ENCODE data around the gene GAS2L1. TPM values are rescaled to one million over a fixed set of nuclear protein-coding genes. Genes with fewer than 3 reads are reported as not detected.

Gene GAS2L1
- total and polyA plus RNA-seq, 4 donors, result 11.4 to 22.3 (median 21.2) TPM

DNA sequence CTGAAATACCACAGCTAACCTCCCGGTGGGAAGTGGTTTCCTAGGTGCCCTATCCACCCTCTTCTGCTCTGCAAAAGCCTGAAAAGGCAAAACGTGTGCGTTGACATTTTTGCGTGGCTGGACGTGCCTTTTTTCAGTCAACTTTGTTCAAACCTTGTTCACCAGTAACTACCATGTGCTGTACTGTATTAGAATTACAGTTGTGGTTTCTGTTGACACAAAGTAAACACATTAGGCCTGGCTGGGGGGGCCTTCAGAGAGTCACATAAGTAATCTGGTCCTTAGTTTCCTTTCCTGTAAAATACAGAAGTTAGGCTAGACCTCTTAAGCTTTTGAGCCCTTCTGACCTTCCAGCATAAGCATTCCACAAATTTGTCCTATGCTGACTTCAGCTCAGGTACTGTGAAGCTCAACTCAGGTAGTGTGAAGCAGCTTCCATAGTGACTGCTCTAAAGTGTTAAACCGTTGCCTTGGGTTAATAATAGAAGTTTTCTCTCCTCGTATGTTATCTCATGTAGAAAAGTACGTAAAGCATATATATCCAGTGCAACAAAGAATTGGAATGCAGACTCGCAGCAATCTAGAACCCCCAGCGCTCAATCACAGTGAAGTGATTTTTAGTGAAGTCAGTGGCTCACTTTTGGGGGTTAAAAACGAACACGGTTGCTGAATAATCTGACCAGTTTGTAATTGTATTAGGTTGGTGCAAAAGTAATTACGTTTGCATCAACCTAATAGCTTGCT, 36.5 kb upstream of the GAS2L1 start:
- intact Hi-C loops (cut with DNase I), result loop anchor here (2.0 to 5.0 kb wide), 3 partner anchors 37 to 73 kb away; partner anchors contain the start of gene GAS2L1 (in 2 of the 2)
- WGBS, 2 donors, result 2 to 4% methylated on average over 13 of the region's 13 CpGs
- no peaks in the 10 kb centered on the region for H3K27me3 ChIP-seq (ENCODE audit: control insufficient read depth in 1 of 2, insufficient read depth in 2 of 2, low read length in 1 of 2)
- DNase-seq (no peak), ATAC-seq (ENCODE audit: low FRiP score) (no peak)
- H3K27ac ChIP-seq (ENCODE audit: low read depth in 1 of 2, low read length in 2 of 2), result no peak overlapping the region
- peak overlapping the region; percentile 56 to 86 for H3K4me3 ChIP-seq (ENCODE audit: low read length in 2 of 2)
- no peaks in the 10 kb centered on the region for H3K9me3 ChIP-seq (ENCODE audit: control insufficient read depth, low read length)
- H3K4me1 ChIP-seq (ENCODE audit: control insufficient read depth in 1 of 2, insufficient read depth in 2 of 2, low read length in 2 of 2), result peaks cover 1 to 5% of the 10 kb centered on the region in 2 donors
- H3K36me3 ChIP-seq (ENCODE audit: control insufficient read depth in 1 of 2, insufficient read depth in 2 of 2, low read length in 1 of 2), result peaks cover 0 to 2% of the 10 kb centered on the region in 2 donors

DNA sequence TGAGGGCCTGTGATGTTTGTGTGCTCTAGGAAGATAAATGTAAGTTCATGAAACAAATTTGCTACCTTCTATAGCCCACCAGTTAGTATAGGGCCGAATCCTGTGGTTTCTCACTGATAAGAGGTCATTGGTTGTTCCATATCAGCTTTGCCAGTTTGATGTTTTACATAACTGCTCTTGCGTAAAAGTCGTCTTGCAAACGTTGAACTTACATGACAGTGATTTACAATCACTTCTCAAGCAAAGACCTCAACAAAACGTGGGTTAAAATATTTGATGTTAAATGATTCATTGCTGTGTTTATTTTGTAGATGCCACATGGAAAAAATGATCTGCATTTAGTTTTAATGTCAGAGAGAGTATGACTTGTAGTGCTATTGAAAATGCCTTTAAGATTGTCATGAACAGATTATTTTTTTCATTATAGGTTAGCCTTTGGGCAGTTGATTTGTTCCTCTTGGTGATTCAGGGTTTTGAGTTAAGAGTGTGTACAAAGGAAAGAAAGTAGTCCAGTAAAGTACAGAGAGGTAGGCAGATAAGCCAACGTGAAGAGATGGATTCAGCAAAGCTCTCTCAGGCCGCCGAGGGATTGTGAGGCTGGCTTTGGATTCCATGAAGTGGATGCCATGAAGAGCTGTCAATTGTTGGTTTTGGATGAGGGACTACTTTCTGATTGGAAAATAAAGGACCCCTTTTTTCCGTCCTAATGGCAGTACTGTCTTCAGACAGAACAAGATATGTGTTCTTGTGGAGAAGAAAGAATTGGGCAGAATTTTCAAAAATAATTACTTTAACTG, 35.8 kb upstream of the GAS2L1 start:
- DNase-seq, result no peak
- no peak overlapping the region for H3K27ac ChIP-seq (ENCODE audit: low read depth in 1 of 2, low read length in 2 of 2)
- intact Hi-C loops (cut with DNase I), result loop anchor here in 1 of 2 donors (2.0 kb wide), 1 partner anchor 72 kb away; no protein-coding TSS in a partner anchor
- no peak for ATAC-seq (ENCODE audit: low FRiP score)
- H3K4me3 ChIP-seq (ENCODE audit: low read length in 2 of 2), result peak overlapping the region; percentile 56 to 86
- peaks cover 1 to 5% of the 10 kb centered on the region in 2 donors for H3K4me1 ChIP-seq (ENCODE audit: control insufficient read depth in 1 of 2, insufficient read depth in 2 of 2, low read length in 2 of 2)
- no peaks in the 10 kb centered on the region for H3K9me3 ChIP-seq (ENCODE audit: control insufficient read depth, low read length)
- H3K36me3 ChIP-seq (ENCODE audit: control insufficient read depth in 1 of 2, insufficient read depth in 2 of 2, low read length in 1 of 2), result peaks cover 0 to 2% of the 10 kb centered on the region in 2 donors
- no peaks in the 10 kb centered on the region for H3K27me3 ChIP-seq (ENCODE audit: control insufficient read depth in 1 of 2, insufficient read depth in 2 of 2, low read length in 1 of 2)
- WGBS, 2 donors, result 1 to 3% methylated on average over 9 of the region's 9 CpGs

DNA sequence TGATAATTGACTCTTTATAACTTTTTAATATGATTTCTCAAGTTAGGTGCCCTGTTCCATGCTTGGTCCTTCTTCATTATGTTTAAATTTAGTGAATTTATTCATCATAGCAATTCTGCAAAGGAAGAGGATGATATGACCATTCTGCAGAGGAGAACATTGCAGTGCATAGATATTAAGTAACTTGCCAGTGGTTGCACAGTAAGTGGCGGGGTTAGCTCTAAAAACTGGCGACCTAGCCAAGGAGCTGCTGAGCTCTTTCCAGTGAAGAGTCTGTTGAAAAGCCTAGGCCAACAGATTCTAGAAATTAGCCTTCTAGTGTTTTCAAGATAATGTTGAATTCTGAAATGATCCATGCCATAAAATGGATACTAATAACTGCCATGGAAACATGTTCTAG, 33.8 kb upstream of the GAS2L1 start:
- Histone ChIP-seq H3K27ac (ENCODE audit: low read depth in 1 of 2, low read length in 2 of 2) (no peak overlapping the region), H3K36me3 (ENCODE audit: control insufficient read depth in 1 of 2, insufficient read depth in 2 of 2, low read length in 1 of 2) (peaks cover 0 to 4% of the 10 kb centered on the region in 2 donors), H3K9me3 (ENCODE audit: control insufficient read depth, low read length) (no peaks in the 10 kb centered on the region), H3K4me3 (ENCODE audit: low read length in 2 of 2) (no peak overlapping the region), H3K4me1 (ENCODE audit: control insufficient read depth in 1 of 2, insufficient read depth in 2 of 2, low read length in 2 of 2) (peaks cover 1 to 5% of the 10 kb centered on the region in 2 donors), H3K27me3 (ENCODE audit: control insufficient read depth in 1 of 2, insufficient read depth in 2 of 2, low read length in 1 of 2) (no peaks in the 10 kb centered on the region)
- intact Hi-C loops (cut with DNase I), result no loop called here
- 37 to 60% methylated on average over 2 of the region's 2 CpGs for WGBS, 2 donors
- ATAC-seq (ENCODE audit: low FRiP score) (no peak), DNase-seq (no peak)

DNA sequence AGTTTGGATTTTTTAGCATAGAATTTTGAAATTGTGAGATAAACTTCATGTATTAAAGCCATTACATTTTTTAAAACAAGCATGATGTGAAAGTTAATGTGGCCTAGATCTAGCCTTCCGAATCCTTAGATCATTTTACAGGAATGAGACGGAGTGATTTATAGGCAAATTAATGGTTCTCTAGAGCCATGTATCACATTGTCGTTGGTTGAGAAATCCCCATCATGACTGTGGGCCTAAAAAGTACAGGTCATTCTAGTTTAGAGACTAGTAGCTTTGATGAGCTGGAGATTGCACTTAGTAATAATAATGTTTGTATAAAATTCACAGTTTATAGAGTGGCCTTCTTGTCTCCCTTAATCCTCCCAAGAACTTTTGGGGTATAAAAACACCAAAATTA, 31.3 kb upstream of the GAS2L1 start:
- DNase-seq, result no peak
- intact Hi-C loops (cut with DNase I), result no loop called here
- WGBS, 2 donors, result 51 to 59% methylated on average over 3 of the region's 3 CpGs
- no peak overlapping the region for H3K27ac ChIP-seq (ENCODE audit: low read depth in 1 of 2, low read length in 2 of 2)
- no peak overlapping the region for H3K4me3 ChIP-seq (ENCODE audit: low read length in 2 of 2)
- no peaks in the 10 kb centered on the region for H3K9me3 ChIP-seq (ENCODE audit: control insufficient read depth, low read length)
- peaks cover 3 to 8% of the 10 kb centered on the region in 2 donors for H3K36me3 ChIP-seq (ENCODE audit: control insufficient read depth in 1 of 2, insufficient read depth in 2 of 2, low read length in 1 of 2)
- ATAC-seq (ENCODE audit: low FRiP score), result no peak
- H3K4me1 ChIP-seq (ENCODE audit: control insufficient read depth in 1 of 2, insufficient read depth in 2 of 2, low read length in 2 of 2), result peaks cover 1 to 5% of the 10 kb centered on the region in 2 donors
- H3K27me3 ChIP-seq (ENCODE audit: control insufficient read depth in 1 of 2, insufficient read depth in 2 of 2, low read length in 1 of 2), result no peaks in the 10 kb centered on the region

DNA sequence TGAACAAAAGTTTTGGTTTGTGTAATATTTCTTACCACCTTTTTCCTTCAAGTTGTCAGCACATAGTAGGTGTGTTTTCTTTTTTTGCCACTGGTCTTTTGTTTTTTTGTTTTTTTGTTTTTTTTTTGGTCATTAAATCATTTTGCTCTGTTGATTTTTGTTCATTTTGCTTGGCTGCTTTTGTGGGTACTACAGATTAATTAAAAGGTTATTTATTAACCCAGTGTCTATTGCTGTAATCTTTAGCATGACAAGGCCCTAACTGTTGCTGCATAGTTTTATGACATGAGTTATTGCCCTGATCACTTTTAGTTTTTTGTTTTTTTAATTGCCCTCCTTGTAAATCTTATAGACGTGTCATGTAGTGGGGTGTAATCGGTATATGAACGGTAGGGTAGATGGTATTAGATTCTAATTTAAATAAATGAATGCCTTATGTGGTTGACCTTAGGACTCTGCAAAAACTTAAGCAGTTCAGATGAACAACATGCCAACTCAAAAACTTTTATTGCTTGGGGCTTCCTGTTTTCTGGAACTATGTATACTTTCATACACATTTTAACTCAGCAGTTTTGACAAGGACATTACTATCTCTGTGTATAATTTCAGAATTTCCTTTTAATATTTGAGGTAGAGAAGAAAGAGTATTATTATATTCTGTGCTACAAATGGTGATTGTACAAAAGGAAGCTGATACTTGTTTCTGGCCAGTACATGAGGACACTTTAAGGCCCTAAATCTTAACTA, 30.5 kb upstream of the GAS2L1 start:
- no peak overlapping the region for H3K27ac ChIP-seq (ENCODE audit: low read depth in 1 of 2, low read length in 2 of 2)
- intact Hi-C loops (cut with DNase I), result no loop called here
- ATAC-seq (ENCODE audit: low FRiP score), result no peak
- WGBS, 2 donors, result 67 to 73% methylated on average over 3 of the region's 3 CpGs
- H3K27me3 ChIP-seq (ENCODE audit: control insufficient read depth in 1 of 2, insufficient read depth in 2 of 2, low read length in 1 of 2), result no peaks in the 10 kb centered on the region
- H3K4me1 ChIP-seq (ENCODE audit: control insufficient read depth in 1 of 2, insufficient read depth in 2 of 2, low read length in 2 of 2), result peaks cover 0 to 5% of the 10 kb centered on the region in 2 donors
- H3K9me3 ChIP-seq (ENCODE audit: control insufficient read depth, low read length), result no peaks in the 10 kb centered on the region
- H3K4me3 ChIP-seq (ENCODE audit: low read length in 2 of 2), result no peak overlapping the region
- no peak for DNase-seq
- peaks cover 3 to 8% of the 10 kb centered on the region in 2 donors for H3K36me3 ChIP-seq (ENCODE audit: control insufficient read depth in 1 of 2, insufficient read depth in 2 of 2, low read length in 1 of 2)

DNA sequence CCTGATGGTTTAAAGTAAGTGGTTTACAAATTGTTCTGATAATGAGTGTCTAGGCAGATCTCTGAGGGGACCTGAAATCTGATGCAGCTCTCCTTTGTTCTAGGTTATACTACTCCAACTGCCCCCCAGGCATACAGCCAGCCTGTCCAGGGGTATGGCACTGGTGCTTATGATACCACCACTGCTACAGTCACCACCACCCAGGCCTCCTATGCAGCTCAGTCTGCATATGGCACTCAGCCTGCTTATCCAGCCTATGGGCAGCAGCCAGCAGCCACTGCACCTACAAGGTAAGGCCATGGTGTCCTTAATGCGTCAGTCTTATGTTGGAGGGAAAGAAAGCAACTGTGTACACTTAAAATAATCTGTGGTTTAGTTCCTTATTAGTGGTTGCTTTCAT, 28.5 kb upstream of the GAS2L1 start:
- 96 to 97% methylated on average over 1 of the region's 1 CpG for WGBS, 2 donors
- H3K27ac ChIP-seq (ENCODE audit: low read depth in 1 of 2, low read length in 2 of 2), result no peak overlapping the region
- H3K9me3 ChIP-seq (ENCODE audit: control insufficient read depth, low read length), result no peaks in the 10 kb centered on the region
- intact Hi-C loops (cut with DNase I), result no loop called here
- peaks cover 7 to 8% of the 10 kb centered on the region in 2 donors for H3K36me3 ChIP-seq (ENCODE audit: control insufficient read depth in 1 of 2, insufficient read depth in 2 of 2, low read length in 1 of 2)
- ATAC-seq (ENCODE audit: low FRiP score) (no peak), DNase-seq (no peak)
- no peak overlapping the region for H3K4me3 ChIP-seq (ENCODE audit: low read length in 2 of 2)
- no peaks in the 10 kb centered on the region for H3K27me3 ChIP-seq (ENCODE audit: control insufficient read depth in 1 of 2, insufficient read depth in 2 of 2, low read length in 1 of 2)
- peaks cover 0 to 3% of the 10 kb centered on the region in 2 donors for H3K4me1 ChIP-seq (ENCODE audit: control insufficient read depth in 1 of 2, insufficient read depth in 2 of 2, low read length in 2 of 2)

DNA sequence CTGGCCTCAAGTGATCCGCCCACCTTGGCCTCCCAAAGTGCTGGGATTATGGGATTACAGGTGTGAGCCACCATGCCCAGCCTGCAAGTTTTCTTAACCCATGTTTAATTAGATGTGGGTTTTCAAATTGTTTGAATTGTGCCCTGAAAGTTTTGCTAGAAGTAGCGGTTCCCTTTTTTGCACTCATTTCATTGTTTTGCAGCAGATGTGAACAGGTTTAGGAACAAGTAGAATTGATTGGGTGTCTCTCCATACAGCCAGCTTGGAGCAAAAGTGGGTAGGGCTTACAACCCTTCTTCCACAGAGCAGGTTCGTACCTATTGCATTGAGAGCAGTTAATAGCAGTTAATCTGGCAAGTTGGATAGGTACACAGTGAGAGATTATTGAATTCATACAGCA, 22.3 kb upstream of the GAS2L1 start:
- H3K9me3 ChIP-seq (ENCODE audit: control insufficient read depth, low read length), result no peaks in the 10 kb centered on the region
- ATAC-seq (ENCODE audit: low FRiP score) (no peak), DNase-seq (no peak)
- no peaks in the 10 kb centered on the region for H3K27me3 ChIP-seq (ENCODE audit: control insufficient read depth in 1 of 2, insufficient read depth in 2 of 2, low read length in 1 of 2)
- H3K4me3 ChIP-seq (ENCODE audit: low read length in 2 of 2), result no peak overlapping the region
- no peaks in the 10 kb centered on the region for H3K4me1 ChIP-seq (ENCODE audit: control insufficient read depth in 1 of 2, insufficient read depth in 2 of 2, low read length in 2 of 2)
- peaks cover 7 to 10% of the 10 kb centered on the region in 2 donors for H3K36me3 ChIP-seq (ENCODE audit: control insufficient read depth in 1 of 2, insufficient read depth in 2 of 2, low read length in 1 of 2)
- H3K27ac ChIP-seq (ENCODE audit: low read depth in 1 of 2, low read length in 2 of 2), result no peak overlapping the region
- intact Hi-C loops (cut with DNase I), result no loop called here
- WGBS, 2 donors, result 90% methylated on average over 3 of the region's 3 CpGs

DNA sequence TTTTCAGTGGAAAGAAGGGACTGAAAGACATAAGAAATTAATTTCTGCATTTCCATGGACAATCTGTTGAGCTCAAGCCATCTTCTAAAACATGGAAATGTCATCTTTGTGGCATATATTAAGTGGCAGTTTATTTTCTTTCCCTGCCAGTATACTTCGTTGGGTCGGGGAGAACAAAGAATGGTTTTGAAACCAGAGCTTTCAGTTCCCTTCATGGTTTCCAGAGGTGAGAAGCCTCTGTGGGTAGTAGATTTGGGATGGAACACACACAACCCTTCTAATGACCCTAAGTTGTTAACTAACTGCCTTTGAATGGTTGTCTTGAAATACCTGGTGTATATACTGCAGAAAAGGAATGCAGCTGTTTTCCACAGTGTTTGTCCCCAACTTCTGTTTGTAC, 17.6 kb upstream of the GAS2L1 start:
- Histone ChIP-seq H3K4me3 (ENCODE audit: low read length in 2 of 2) (no peak overlapping the region), H3K27ac (ENCODE audit: low read depth in 1 of 2, low read length in 2 of 2) (no peak overlapping the region), H3K4me1 (ENCODE audit: control insufficient read depth in 1 of 2, insufficient read depth in 2 of 2, low read length in 2 of 2) (no peaks in the 10 kb centered on the region), H3K36me3 (ENCODE audit: control insufficient read depth in 1 of 2, insufficient read depth in 2 of 2, low read length in 1 of 2) (peaks cover 5 to 14% of the 10 kb centered on the region in 2 donors), H3K27me3 (ENCODE audit: control insufficient read depth in 1 of 2, insufficient read depth in 2 of 2, low read length in 1 of 2) (no peaks in the 10 kb centered on the region), H3K9me3 (ENCODE audit: control insufficient read depth, low read length) (no peaks in the 10 kb centered on the region)
- 31 to 45% methylated on average over 2 of the region's 2 CpGs for WGBS, 2 donors
- intact Hi-C loops (cut with DNase I), result no loop called here
- ATAC-seq (ENCODE audit: low FRiP score), result no peak
- DNase-seq, result no peak
